Esophagus squamous epithelium (tissue), 4 donors: Measurements from ENCODE around the gene MUC5AC.

Experiments
- CTCF ChIP-seq, 6 experiments: fragments of 450-650 bp in 4 of 6; fragments of 200-600 bp in 2 of 6; sonication (generic) in 2 of 6; IDR thresholded peaks; one replicate each; pipeline ENCODE4 v1.5.1; 2016 to 2019; ENCODE audit warnings: antibody characterized with exemption in 6 of 6, mild to moderate bottlenecking in 4 of 6, moderate library complexity in 4 of 6
- POLR2A ChIP-seq, 4 donors: fragments of 450-650 bp; IDR thresholded peaks; one replicate each; pipeline ENCODE4 v1.6.1; 2017; ENCODE audit warnings: antibody characterized with exemption in 4 of 4, mild to moderate bottlenecking in 4 of 4, moderate library complexity in 3 of 4

- TF ChIP-seq CTCF (IDR thresholded peaks at IDR 0.05) (no peak), POLR2A (IDR thresholded peaks at IDR 0.05) (no peak)
Observed at GRCh38 chr11:1129143-1129610, 28.6 kb upstream of the MUC5AC start.
